KBM-7 (cell line): ENCODE data around the gene ANGPTL4.
A peak's percentile ranks its signal among the peaks of the same experiment; 100 is the strongest.
"Not testable (repeated sequence)": the region's sequence is repeated elsewhere in the genome, so short reads cannot be mapped to it uniquely, and the experiment has no call there.

ENCODE experiments used
- DNase-seq: peaks from one replicate; pipeline ENCODE4 v3.0.0-alpha.2; 2015
- in situ Hi-C: fragments of 300-500 bp; cut with MboI; formaldehyde crosslinking; loops from 2 replicates; pipeline ENCODE4 v1.14.3; 2020; ENCODE audit warnings: low sequenced_read_pairs, low pct_unique_long_range_greater_than_20kb, mixed read lengths

The ANGPTL4 gene

GRCh38 chr19:8355631-8356402 lies 8.1 kb upstream of the ANGPTL4 start:
- no peak for DNase-seq
- in situ Hi-C loops: no loop called here

- in situ Hi-C loops: no loop called here
- no peak for DNase-seq
Measured at GRCh38 chr19:8357007-8357521, 6.9 kb upstream of the ANGPTL4 start.

GRCh38 chr19:8358948-8359347 lies 5.0 kb upstream of the ANGPTL4 start:
- no peak for DNase-seq
- in situ Hi-C loops: no loop called here

GRCh38 chr19:8360196-8360595 lies 3.8 kb upstream of the ANGPTL4 start:
- DNase-seq: no peak
- in situ Hi-C loops: no loop called here

GRCh38 chr19:8361921-8362793 lies 1.8 kb upstream of the ANGPTL4 start:
- in situ Hi-C loops: no loop called here
- DNase-seq: peak; percentile 16

GRCh38 chr19:8366121-8366581 lies 2.2 kb downstream of the ANGPTL4 start:
- DNase-seq: no peak
- in situ Hi-C loops: no loop called here

- no peak for DNase-seq
- in situ Hi-C loops: no loop called here
Measured at GRCh38 chr19:8366961-8367326, 3.0 kb downstream of the ANGPTL4 start.

- in situ Hi-C loops: no loop called here
- peak; percentile 55 for DNase-seq
Measured at GRCh38 chr19:8367327-8368001, 3.5 kb downstream of the ANGPTL4 start.

GRCh38 chr19:8370176-8371010 lies 6.4 kb downstream of the ANGPTL4 start:
- in situ Hi-C loops: no loop called here

GRCh38 chr19:8371011-8371804 lies 7.3 kb downstream of the ANGPTL4 start:
- DNase-seq: peak; percentile 50
- in situ Hi-C loops: no loop called here

More at GRCh38 chr19:8370176-8371010, 6.4 kb downstream of the ANGPTL4 start:
- DNase-seq: no peak

GRCh38 chr19:8373867-8374813 lies 10.2 kb downstream of the ANGPTL4 start:
- in situ Hi-C loops: no loop called here
- DNase-seq: no peak

- in situ Hi-C loops, DNase-seq: not testable (repeated sequence)
Measured at GRCh38 chr19:8375766-8376165, 11.8 kb downstream of the ANGPTL4 start.

- DNase-seq, in situ Hi-C loops: not testable (repeated sequence)
Measured at GRCh38 chr19:8376373-8376974, 12.5 kb downstream of the ANGPTL4 start.

- in situ Hi-C loops: no loop called here
- DNase-seq: no peak
Measured at GRCh38 chr19:8377598-8377997, 13.6 kb downstream of the ANGPTL4 start.

GRCh38 chr19:8379156-8379891 lies 15.4 kb downstream of the ANGPTL4 start:
- in situ Hi-C loops, DNase-seq: not testable (repeated sequence)

- in situ Hi-C loops, DNase-seq: not testable (repeated sequence)
Measured at GRCh38 chr19:8384569-8384968, 20.6 kb downstream of the ANGPTL4 start.
